OCI-LY7 (cell line): ENCODE results near the gene CYRIA. TPM values are rescaled to one million over a fixed set of nuclear protein-coding genes. Genes with fewer than 3 reads are reported as not detected.

Source experiments
- BruUV-seq: library from RNA; stranded (reverse); fragments of 400-500 nt; replicated peaks from 2 replicates; lab custom pipeline; 2021; lab: Mats Ljungman, UMichigan
- CTCF ChIA-PET: fragments of 300-600 bp; sonication (Branson Sonifier 250); formaldehyde crosslinking; loops from one replicate; lab custom pipeline; 2022; ENCODE audit warnings: antibody characterized with exemption; ENCODE audit not compliant: unreplicated experiment; lab: Charles Lee
- POLR2A ChIA-PET: fragments of 300-600 bp; sonication (Branson Sonifier 250); formaldehyde crosslinking; loops from one replicate; lab custom pipeline; 2022; ENCODE audit warnings: antibody characterized with exemption; lab: Charles Lee
- DNase-seq: peaks from one replicate; pipeline ENCODE4 v3.0.0-alpha.2; 2015; ENCODE audit warnings: low spot score
- H2AFZ ChIP-seq: fragments of 200-600 bp; sonication (generic), shearing (Covaris generic); 2 replicates; pipeline ENCODE4 v1.6.1; 2014; ENCODE audit warnings: mild to moderate bottlenecking, antibody characterized with exemption, low read length, moderate library complexity
- H3K27ac ChIP-seq: fragments of 200-600 bp; sonication (generic); 2 replicates; pipeline ENCODE4 v1.5.1; 2014; ENCODE audit warnings: mixed run types, low read depth, mild to moderate bottlenecking, moderate library complexity, low read length, inconsistent platforms; ENCODE audit not compliant: poor library complexity, severe bottlenecking
- H3K36me3 ChIP-seq: fragments of 200-600 bp; sonication (generic); 2 replicates; pipeline ENCODE4 v1.6.1; 2014; ENCODE audit warnings: mild to moderate bottlenecking, antibody characterized with exemption, low read length, moderate library complexity, mixed read lengths; ENCODE audit not compliant: insufficient read depth
- H3K4me1 ChIP-seq: fragments of 200-600 bp; sonication (generic); 2 replicates; pipeline ENCODE4 v1.5.1; 2014; ENCODE audit warnings: mild to moderate bottlenecking, low read length; ENCODE audit not compliant: insufficient read depth, poor library complexity, severe bottlenecking
- H3K4me2 ChIP-seq: fragments of 200-600 bp; sonication (generic); 2 replicates; pipeline ENCODE4 v1.6.1; 2014; ENCODE audit warnings: mild to moderate bottlenecking, low read length
- H3K4me3 ChIP-seq: fragments of 200-600 bp; sonication (generic); 2 replicates; pipeline ENCODE4 v1.5.1; 2014; ENCODE audit warnings: mild to moderate bottlenecking, low read depth, low read length; ENCODE audit not compliant: poor library complexity, severe bottlenecking
- H3K79me2 ChIP-seq: fragments of 200-600 bp; sonication (generic); 2 replicates; pipeline ENCODE4 v1.6.1; 2016; ENCODE audit warnings: low read depth, mild to moderate bottlenecking, low read length, moderate library complexity, mixed read lengths; ENCODE audit not compliant: insufficient read depth
- H3K9me2 ChIP-seq: fragments of 200-600 bp; sonication (generic); 2 replicates; pipeline ENCODE4 v1.6.1; 2016; ENCODE audit warnings: mild to moderate bottlenecking, low read length, mixed read lengths; ENCODE audit not compliant: insufficient read depth
- H3K9me3 ChIP-seq: fragments of 200-600 bp; sonication (generic); 2 replicates; pipeline ENCODE4 v1.6.1; 2014; ENCODE audit warnings: mild to moderate bottlenecking, mixed run types, low read length, mixed read lengths
- H4K20me1 ChIP-seq: fragments of 200-600 bp; sonication (generic); 2 replicates; pipeline ENCODE4 v1.6.1; 2014; ENCODE audit warnings: mild to moderate bottlenecking, antibody characterized with exemption, low read length, moderate library complexity, mixed read lengths; ENCODE audit not compliant: insufficient read depth
- CTCF ChIP-seq: fragments of 200-600 bp; sonication (generic); conservative IDR thresholded peaks from 2 replicates; pipeline ENCODE4 v1.5.1; 2014; ENCODE audit warnings: mild to moderate bottlenecking, antibody characterized with exemption, low read length, moderate library complexity, mixed read lengths
- EZH2phosphoT487 ChIP-seq: fragments of 200-600 bp; sonication (generic); IDR thresholded peaks from 2 replicates; pipeline ENCODE4 v1.6.1; 2018; ENCODE audit warnings: low read depth, borderline replicate concordance, mild to moderate bottlenecking, mixed run types, antibody characterized with exemption, low read length, moderate library complexity, mixed read lengths
- intact Hi-C: fragments of 100-400 bp; cut with micrococcal nuclease; formaldehyde crosslinking; loops from one replicate; pipeline ENCODE4 v1.10.0; 2022; ENCODE audit not compliant: unreplicated experiment
- total RNA-seq, 2 experiments: library from RNA; depleted of rRNA in 1 of 2; stranded (reverse); fragments of >200 nt in 1 of 2; shearing (Covaris generic) in 1 of 2; gene quantifications; 2 replicates each; pipeline ENCODE4 v1.2.3, GENCODE V29; 2014 to 2022

The CYRIA gene
- total RNA-seq, 2 experiments from 2014 or later = 5.0 to 11.7 TPM

DNA sequence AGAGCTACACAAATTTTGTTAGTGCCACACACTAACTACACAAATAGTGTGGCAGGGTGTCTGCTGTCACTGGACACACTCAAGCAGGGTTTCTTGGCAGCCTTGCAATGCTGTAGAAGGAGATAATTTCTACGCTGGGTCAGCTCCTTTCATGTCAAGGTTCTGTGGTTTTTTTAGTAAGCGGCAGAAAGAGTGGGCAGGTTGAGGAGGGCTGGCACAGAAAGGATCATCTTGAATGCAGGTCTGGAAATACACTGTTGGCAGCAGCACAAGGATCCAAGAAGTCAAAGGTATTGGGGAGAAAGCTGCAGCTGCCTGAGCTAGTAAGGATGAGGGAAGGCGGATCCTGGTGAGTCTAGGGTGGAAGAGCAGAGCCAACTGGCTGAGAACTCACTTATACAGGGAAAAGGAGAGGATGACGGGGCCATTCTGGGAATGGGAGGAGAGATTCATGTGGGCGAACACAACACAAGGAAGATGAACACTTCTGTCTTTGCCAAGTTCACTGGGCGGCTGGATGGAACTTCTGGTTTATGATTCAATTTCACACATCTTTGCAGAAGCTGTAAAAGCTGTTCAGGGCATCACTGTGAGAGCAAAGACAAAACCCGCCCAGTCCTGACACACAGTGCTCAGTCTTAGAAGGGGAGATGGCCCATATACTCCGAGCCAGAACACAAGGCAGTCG, 16.9 kb upstream of the CYRIA start:
- no peaks in the 10 kb centered on the region; the same call in 1 of the 2 replicates for H3K36me3 ChIP-seq
- H3K4me3 ChIP-seq = no peak overlapping the region
- no peak for DNase-seq
- H3K79me2 ChIP-seq = no peaks in the 10 kb centered on the region
- H4K20me1 ChIP-seq = no peaks in the 10 kb centered on the region
- H3K27ac ChIP-seq = no peak overlapping the region
- H3K9me2 ChIP-seq = no peaks in the 10 kb centered on the region
- CTCF ChIA-PET = no interaction called here
- no peak overlapping the region for H3K4me2 ChIP-seq
- H2AFZ ChIP-seq = no peak overlapping the region
- H3K9me3 ChIP-seq = peaks cover 10% of the 10 kb centered on the region
- intact Hi-C loops = no loop called here
- POLR2A ChIA-PET = interaction anchor here (0.6 to 1.6 kb wide), 4 partner anchors 15 to 36 kb away, joined by 3 to 5 read pairs (median 4); no protein-coding TSS in a partner anchor
- peaks cover 17% of the 10 kb centered on the region for H3K4me1 ChIP-seq
- no TSS peak for BruUV-seq
- TF ChIP-seq CTCF = no peak

GRCh38 chr2:16680781-16681180, 15.1 kb upstream of the CYRIA start:
- H3K36me3 ChIP-seq = no peaks in the 10 kb centered on the region; the same call in 1 of the 2 replicates
- TF ChIP-seq CTCF (no peak), EZH2phosphoT487 (no peak)
- H3K9me3 ChIP-seq = peaks cover 21% of the 10 kb centered on the region
- ChIA-PET CTCF (no interaction called here), POLR2A (interaction anchor here (3.1 to 3.3 kb wide), 2 partner anchors 22 to 59 kb away, joined by 12 to 15 read pairs; no protein-coding TSS in a partner anchor)
- no peak overlapping the region for H3K27ac ChIP-seq
- BruUV-seq = no TSS peak
- no peak overlapping the region for H3K4me3 ChIP-seq
- H3K4me2 ChIP-seq = no peak overlapping the region
- peaks cover 17% of the 10 kb centered on the region for H3K4me1 ChIP-seq
- H2AFZ ChIP-seq = no peak overlapping the region
- no peaks in the 10 kb centered on the region for H4K20me1 ChIP-seq
- no peaks in the 10 kb centered on the region for H3K79me2 ChIP-seq
- H3K9me2 ChIP-seq = no peaks in the 10 kb centered on the region
- intact Hi-C loops = no loop called here
- DNase-seq = no peak

- Histone ChIP-seq H3K36me3 (no peaks in the 10 kb centered on the region; the same call in 1 of the 2 replicates), H3K27ac (no peak overlapping the region), H3K79me2 (no peaks in the 10 kb centered on the region), H3K4me3 (no peak overlapping the region), H2AFZ (peak overlapping the region; percentile 68; the same call in 1 of the 2 replicates), H3K9me2 (no peaks in the 10 kb centered on the region), H4K20me1 (no peaks in the 10 kb centered on the region), H3K4me2 (no peak overlapping the region), H3K9me3 (peaks cover 21% of the 10 kb centered on the region), H3K4me1 (peaks cover 21% of the 10 kb centered on the region)
- intact Hi-C loops = no loop called here
- no peak for TF ChIP-seq CTCF
- no peak for TF ChIP-seq EZH2phosphoT487
- ChIA-PET CTCF (interaction anchor here (0.6 kb wide), 1 partner anchor 1022 kb away, joined by 3 read pairs; no protein-coding TSS in a partner anchor), POLR2A (interaction anchor here (1.0 to 3.3 kb wide), 6 partner anchors 18 to 58 kb away, joined by 3 to 15 read pairs (median 6); no protein-coding TSS in a partner anchor)
- BruUV-seq = no TSS peak
- no peak for DNase-seq
Observed at GRCh38 chr2:16680304-16680703, 14.7 kb upstream of the CYRIA start.
